Activated CD8-positive, alpha-beta memory T cell treated with anti-CD3 and anti-CD28 coated beads for 36 hours (primary cell): ENCODE results near the gene ADGRG1. TPM values are rescaled to one million over a fixed set of nuclear protein-coding genes. Genes with fewer than 3 reads are reported as not detected.

Source experiments
- CTCF ChIA-PET: fragments of 350-600 bp; sonication (Branson Sonifier 250); formaldehyde crosslinking; loops from one replicate; lab custom pipeline; 2021; ENCODE audit warnings: antibody characterized with exemption; lab: Charles Lee
- POLR2A ChIA-PET: fragments of 350-600 bp; sonication (Branson Sonifier 250); formaldehyde crosslinking; loops from one replicate; lab custom pipeline; 2021; ENCODE audit warnings: antibody characterized with exemption; lab: Charles Lee
- total RNA-seq, 2 experiments: library from RNA; stranded (reverse); gene quantifications; one replicate each; pipeline ENCODE4 v1.2.3, GENCODE V29; 2021

The ADGRG1 gene
- total RNA-seq, 2 experiments from 2014 or later: 21.0 to 23.0 TPM

GRCh38 chr16:57680842-57681375 is 52.5 kb downstream of the ADGRG1 start:
- ChIA-PET CTCF (no interaction called here), POLR2A (no interaction called here)

- POLR2A ChIA-PET: no interaction called here
- CTCF ChIA-PET: no interaction called here
Observed at GRCh38 chr16:57681950-57682728, 53.7 kb downstream of the ADGRG1 start.

GRCh38 chr16:57682809-57683635 is 54.6 kb downstream of the ADGRG1 start:
- CTCF ChIA-PET: no interaction called here
- POLR2A ChIA-PET: no interaction called here

- POLR2A ChIA-PET: no interaction called here
- CTCF ChIA-PET: interaction anchor here (0.5 kb wide), 1 partner anchor 382 kb away, joined by 3 read pairs; no protein-coding TSS in a partner anchor
Observed at GRCh38 chr16:57683636-57684545, 55.5 kb downstream of the ADGRG1 start.

- POLR2A ChIA-PET: no interaction called here
- CTCF ChIA-PET: no interaction called here
Observed at GRCh38 chr16:57684626-57685358, 56.4 kb downstream of the ADGRG1 start.

- ChIA-PET CTCF (no interaction called here), POLR2A (no interaction called here)
Observed at GRCh38 chr16:57685633-57686032, 57.2 kb downstream of the ADGRG1 start.

- ChIA-PET POLR2A (no interaction called here), CTCF (no interaction called here)
Observed at GRCh38 chr16:57686577-57686976, 58.1 kb downstream of the ADGRG1 start.

GRCh38 chr16:57687363-57687929 is 59.0 kb downstream of the ADGRG1 start:
- POLR2A ChIA-PET: no interaction called here
- CTCF ChIA-PET: no interaction called here

GRCh38 chr16:57688487-57688986 is 60.1 kb downstream of the ADGRG1 start:
- CTCF ChIA-PET: no interaction called here
- POLR2A ChIA-PET: interaction anchor here (0.5 kb wide), 1 partner anchor 46 kb away, joined by 4 read pairs; no protein-coding TSS in a partner anchor

GRCh38 chr16:57688987-57689761 is 60.7 kb downstream of the ADGRG1 start:
- ChIA-PET POLR2A (interaction anchor here (1.2 kb wide), 1 partner anchor 46 kb away, joined by 3 read pairs; the partner anchor contains the start of gene KATNB1), CTCF (interaction anchor here (0.7 to 1.1 kb wide), 2 partner anchors 22 to 393 kb away, joined by 3 read pairs; no protein-coding TSS in a partner anchor)

- POLR2A ChIA-PET: interaction anchor here (1.2 kb wide), 1 partner anchor 45 kb away, joined by 3 read pairs; the partner anchor contains the start of gene KATNB1
- CTCF ChIA-PET: interaction anchor here (0.7 to 1.1 kb wide), 3 partner anchors 17 to 392 kb away, joined by 3 read pairs; no protein-coding TSS in a partner anchor
Observed at GRCh38 chr16:57689762-57690558, 61.5 kb downstream of the ADGRG1 start.

GRCh38 chr16:57690782-57691471 is 62.5 kb downstream of the ADGRG1 start:
- ChIA-PET POLR2A (interaction anchor here (1.2 kb wide), 1 partner anchor 44 kb away, joined by 3 read pairs; the partner anchor contains the start of gene KATNB1), CTCF (interaction anchor here (0.7 kb wide), 1 partner anchor 16 kb away, joined by 3 read pairs; no protein-coding TSS in a partner anchor)

- ChIA-PET POLR2A (no interaction called here), CTCF (interaction anchor here (1.0 kb wide), 1 partner anchor 230 kb away, joined by 3 read pairs; the partner anchor contains the start of gene POLR2C)
Observed at GRCh38 chr16:57692636-57693035, 64.2 kb downstream of the ADGRG1 start.

- ChIA-PET CTCF (no interaction called here), POLR2A (interaction anchor here (0.6 kb wide), 1 partner anchor 41 kb away, joined by 3 read pairs; no protein-coding TSS in a partner anchor)
Observed at GRCh38 chr16:57693550-57693949, 65.1 kb downstream of the ADGRG1 start.

GRCh38 chr16:57694231-57694724 is 65.8 kb downstream of the ADGRG1 start:
- ChIA-PET POLR2A (no interaction called here), CTCF (no interaction called here)
